NB4 (cell line): ENCODE data around the gene PINK1.

ENCODE experiments used
- DNase-seq: peaks from one replicate; pipeline ENCODE4 v3.0.0; 2010; ENCODE audit warnings: low read depth
- H3K4me3 ChIP-seq: one replicate; pipeline ENCODE4 v1.5.1; 2011; ENCODE audit warnings: mild to moderate bottlenecking, low read depth, low read length, moderate library complexity
- CTCF ChIP-seq: IDR thresholded peaks from one replicate; pipeline ENCODE4 v1.5.1; 2012; ENCODE audit warnings: low read depth, low read length
- MAX ChIP-seq: IDR thresholded peaks from 2 replicates; pipeline ENCODE4 v1.6.1; 2011; ENCODE audit warnings: low read depth, low read length
- MYC ChIP-seq: IDR thresholded peaks from 2 replicates; pipeline ENCODE4 v1.6.1; 2011; ENCODE audit warnings: low read depth, low read length
- POLR2A ChIP-seq: IDR thresholded peaks from 2 replicates; pipeline ENCODE4 v1.6.1; 2011; ENCODE audit warnings: mild to moderate bottlenecking; ENCODE audit not compliant: insufficient read length; ENCODE audit errors: extremely low read depth

Gene PINK1

GRCh38 chr1:20624709-20625108 lies 8.5 kb upstream of the PINK1 start:
- no peak for DNase-seq
- H3K4me3 ChIP-seq, result no peak overlapping the region
- no peak for TF ChIP-seq CTCF
- no peak for TF ChIP-seq MAX
- no peak for TF ChIP-seq POLR2A

GRCh38 chr1:20625176-20626097 lies 7.8 kb upstream of the PINK1 start:
- no peak for TF ChIP-seq POLR2A
- H3K4me3 ChIP-seq, result no peak overlapping the region

GRCh38 chr1:20626098-20626427 lies 7.2 kb upstream of the PINK1 start:
- no peak overlapping the region for H3K4me3 ChIP-seq
- TF ChIP-seq CTCF, result no peak
- no peak for DNase-seq

More at GRCh38 chr1:20625176-20626097, 7.8 kb upstream of the PINK1 start:
- DNase-seq, result no peak

- no peak overlapping the region for H3K4me3 ChIP-seq
- TF ChIP-seq MAX (no peak), POLR2A (no peak), MYC (no peak), CTCF (no peak)
- DNase-seq, result peak; percentile 29
These were observed 6.7 kb upstream of the PINK1 start for GRCh38 chr1:20626524-20626923.

GRCh38 chr1:20630729-20631128 lies 2.5 kb upstream of the PINK1 start:
- no peak overlapping the region for H3K4me3 ChIP-seq
- no peak for TF ChIP-seq MAX
- TF ChIP-seq MYC, result no peak
- TF ChIP-seq POLR2A, result no peak
- no peak for TF ChIP-seq CTCF
- DNase-seq, result no peak

GRCh38 chr1:20632386-20632785 lies 872 bp upstream of the PINK1 start:
- DNase-seq, result no peak
- no peak overlapping the region for H3K4me3 ChIP-seq
- no peak for TF ChIP-seq MAX
- no peak for TF ChIP-seq MYC
- no peak for TF ChIP-seq POLR2A
- TF ChIP-seq CTCF, result no peak
